ENCODE measurements around the gene PCSK2.

DNA sequence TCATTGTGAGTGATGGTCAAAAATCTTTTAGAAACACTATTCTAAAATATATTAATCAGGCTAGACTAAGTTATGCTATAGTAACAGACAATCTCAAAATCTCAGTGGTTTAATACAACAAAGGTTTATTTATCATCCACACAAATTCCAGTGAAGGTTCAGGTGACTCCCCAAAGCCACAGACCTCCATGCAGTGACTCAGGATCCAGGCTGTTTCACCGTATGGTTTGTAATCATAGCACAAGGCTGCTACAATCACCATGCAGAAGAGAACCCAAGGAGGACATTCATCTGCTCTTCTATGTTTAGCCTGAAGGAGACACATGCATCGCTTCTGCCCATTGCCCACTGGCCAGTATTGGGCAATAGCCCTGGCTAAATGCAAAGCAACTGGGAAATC lies 258.2 kb downstream of the PCSK2 start:
- TF ChIP-seq, protein P1, sequence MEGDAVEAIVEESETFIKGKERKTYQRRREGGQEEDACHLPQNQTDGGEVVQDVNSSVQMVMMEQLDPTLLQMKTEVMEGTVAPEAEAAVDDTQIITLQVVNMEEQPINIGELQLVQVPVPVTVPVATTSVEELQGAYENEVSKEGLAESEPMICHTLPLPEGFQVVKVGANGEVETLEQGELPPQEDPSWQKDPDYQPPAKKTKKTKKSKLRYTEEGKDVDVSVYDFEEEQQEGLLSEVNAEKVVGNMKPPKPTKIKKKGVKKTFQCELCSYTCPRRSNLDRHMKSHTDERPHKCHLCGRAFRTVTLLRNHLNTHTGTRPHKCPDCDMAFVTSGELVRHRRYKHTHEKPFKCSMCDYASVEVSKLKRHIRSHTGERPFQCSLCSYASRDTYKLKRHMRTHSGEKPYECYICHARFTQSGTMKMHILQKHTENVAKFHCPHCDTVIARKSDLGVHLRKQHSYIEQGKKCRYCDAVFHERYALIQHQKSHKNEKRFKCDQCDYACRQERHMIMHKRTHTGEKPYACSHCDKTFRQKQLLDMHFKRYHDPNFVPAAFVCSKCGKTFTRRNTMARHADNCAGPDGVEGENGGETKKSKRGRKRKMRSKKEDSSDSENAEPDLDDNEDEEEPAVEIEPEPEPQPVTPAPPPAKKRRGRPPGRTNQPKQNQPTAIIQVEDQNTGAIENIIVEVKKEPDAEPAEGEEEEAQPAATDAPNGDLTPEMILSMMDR (conservative IDR thresholded peaks at IDR 0.05): no peak
- no peak for TF ChIP-seq EZH2 (IDR thresholded peaks at IDR 0.05; ENCODE audit: low read depth)

Data from PC-9 (cell line).